AG09319 (cell line): ENCODE measurements around the gene ACOXL.

Experiments
- DNase-seq: peaks from one replicate; pipeline ENCODE4 v3.0.0-alpha.2; 2010; ENCODE audit warnings: low read depth; ENCODE audit errors: extremely low read depth
- TF ChIP-seq, protein P1 (sequence below): IDR thresholded peaks from 2 replicates; pipeline ENCODE4 v1.5.1; 2011; ENCODE audit warnings: low read depth, mild to moderate bottlenecking, inconsistent platforms, low read length, moderate library complexity

Gene ACOXL

DNA sequence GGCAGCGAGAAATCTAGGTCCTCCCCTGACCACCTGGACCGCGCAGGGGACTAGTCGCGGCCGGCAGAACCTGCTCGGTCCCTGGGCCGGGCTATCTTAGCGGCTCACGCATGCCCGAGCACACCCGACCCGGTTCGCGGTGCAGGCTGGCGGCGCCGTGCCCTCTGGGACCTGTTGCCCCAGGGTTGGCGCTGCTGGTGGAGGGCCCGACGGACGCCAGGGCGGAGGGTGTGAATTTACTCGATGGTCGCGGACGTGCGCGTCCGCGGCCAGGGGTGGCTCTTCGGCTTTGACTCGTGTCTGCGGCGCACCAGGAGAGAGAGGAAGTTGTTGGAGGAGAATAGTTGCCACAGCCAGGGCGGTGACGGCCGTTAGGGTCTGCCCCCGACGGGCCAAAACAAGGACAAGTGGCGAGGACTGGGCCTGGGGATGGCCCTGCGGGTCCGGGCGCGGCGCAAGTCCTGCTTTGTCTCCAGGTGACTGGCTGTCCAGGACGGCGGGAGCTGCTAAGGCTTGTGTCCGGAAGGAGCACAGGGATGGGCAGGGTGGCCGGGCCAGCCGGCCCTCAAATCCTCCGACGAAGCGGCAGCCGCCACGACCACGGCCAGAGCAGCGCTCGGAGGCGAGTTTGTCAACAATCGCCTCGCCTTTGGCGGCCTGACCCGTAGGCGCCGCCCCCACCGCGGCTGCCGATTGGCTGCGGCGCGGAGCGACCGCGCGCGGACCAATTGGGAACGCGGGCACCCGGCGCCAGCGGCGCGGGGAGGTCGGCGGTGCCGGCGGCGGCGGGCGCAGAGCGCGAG lies 389.7 kb downstream of the ACOXL start:
- TF ChIP-seq, protein P1, sequence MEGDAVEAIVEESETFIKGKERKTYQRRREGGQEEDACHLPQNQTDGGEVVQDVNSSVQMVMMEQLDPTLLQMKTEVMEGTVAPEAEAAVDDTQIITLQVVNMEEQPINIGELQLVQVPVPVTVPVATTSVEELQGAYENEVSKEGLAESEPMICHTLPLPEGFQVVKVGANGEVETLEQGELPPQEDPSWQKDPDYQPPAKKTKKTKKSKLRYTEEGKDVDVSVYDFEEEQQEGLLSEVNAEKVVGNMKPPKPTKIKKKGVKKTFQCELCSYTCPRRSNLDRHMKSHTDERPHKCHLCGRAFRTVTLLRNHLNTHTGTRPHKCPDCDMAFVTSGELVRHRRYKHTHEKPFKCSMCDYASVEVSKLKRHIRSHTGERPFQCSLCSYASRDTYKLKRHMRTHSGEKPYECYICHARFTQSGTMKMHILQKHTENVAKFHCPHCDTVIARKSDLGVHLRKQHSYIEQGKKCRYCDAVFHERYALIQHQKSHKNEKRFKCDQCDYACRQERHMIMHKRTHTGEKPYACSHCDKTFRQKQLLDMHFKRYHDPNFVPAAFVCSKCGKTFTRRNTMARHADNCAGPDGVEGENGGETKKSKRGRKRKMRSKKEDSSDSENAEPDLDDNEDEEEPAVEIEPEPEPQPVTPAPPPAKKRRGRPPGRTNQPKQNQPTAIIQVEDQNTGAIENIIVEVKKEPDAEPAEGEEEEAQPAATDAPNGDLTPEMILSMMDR: no peak
- peak; percentile 67 for DNase-seq

DNA sequence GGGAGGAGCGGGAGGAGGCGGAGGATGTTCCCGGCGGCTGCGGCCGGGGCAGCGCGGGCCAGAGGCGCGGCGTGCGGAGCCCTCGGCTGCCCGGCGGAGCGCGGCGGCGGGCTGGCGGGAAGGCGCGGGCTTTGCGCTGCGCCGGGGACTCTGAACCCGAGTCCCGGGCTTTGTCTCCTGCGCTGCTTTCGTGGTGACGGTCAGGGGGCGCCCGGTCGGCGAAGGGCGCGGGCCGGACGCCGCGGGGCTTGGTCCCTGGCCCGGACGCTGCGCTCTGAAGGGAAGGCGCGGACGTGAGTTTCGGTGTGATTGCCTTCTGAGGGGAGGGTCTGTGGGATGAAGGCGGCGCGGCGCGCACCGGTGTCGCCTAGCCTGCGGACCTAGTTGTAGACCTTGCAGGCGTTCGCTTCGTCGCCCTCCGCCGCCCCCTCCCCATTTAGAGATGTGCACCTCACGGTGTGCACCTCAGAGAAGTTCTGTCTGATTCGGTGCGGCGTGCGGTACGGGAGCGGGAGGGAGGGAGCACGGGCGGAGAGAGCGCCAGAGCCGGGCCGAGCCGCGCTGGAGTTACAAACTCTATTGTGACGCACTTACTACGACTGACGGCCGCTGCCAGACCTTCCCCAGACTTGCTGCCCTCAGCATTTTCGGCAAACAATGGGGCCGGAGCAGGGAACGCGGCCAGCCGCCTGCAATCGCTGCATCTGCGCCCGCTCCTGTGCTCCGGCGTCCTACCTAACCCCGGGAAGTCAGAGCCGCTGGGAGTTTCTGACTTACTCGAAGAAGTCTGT lies 390.5 kb downstream of the ACOXL start:
- TF ChIP-seq, protein P1: no peak
- peak; percentile 53 for DNase-seq

DNA sequence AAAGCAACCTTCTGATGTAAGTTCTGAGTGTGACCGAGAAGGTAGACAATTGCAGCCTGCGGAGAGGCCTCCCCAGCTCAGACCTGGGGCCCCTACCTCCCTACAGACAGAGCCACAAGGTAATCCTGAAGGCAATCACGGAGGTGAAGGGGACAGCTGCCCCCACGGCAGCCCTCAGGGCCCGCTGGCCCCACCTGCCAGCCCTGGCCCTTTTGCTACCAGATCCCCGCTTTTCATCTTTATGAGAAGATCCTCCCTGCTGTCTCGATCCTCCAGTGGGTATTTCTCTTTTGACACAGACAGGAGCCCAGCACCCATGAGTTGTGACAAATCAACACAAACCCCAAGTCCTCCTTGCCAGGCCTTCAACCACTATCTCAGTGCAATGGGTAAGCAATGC lies 391.4 kb downstream of the ACOXL start:
- TF ChIP-seq, protein P1: no peak
- no peak for DNase-seq

DNA sequence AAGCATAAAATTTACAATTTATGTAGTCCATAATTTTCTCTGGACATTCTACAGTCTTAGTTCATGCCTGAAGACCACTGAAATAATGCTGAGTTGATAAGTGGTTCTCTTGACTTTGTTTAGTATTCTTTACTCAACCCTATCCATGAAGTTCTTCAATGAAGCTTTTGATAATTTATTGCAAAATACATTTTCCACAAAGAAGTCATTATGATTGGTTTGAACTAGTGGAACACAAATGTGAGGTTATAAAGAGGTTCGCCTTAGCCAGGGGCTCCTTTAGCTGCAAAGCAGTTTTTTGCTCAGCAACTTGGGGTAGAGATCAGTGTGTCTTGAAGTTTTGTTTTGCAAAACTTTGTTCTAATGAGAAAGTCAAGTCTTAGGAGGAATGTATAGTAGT lies 394.2 kb downstream of the ACOXL start:
- TF ChIP-seq, protein P1: no peak
- no peak for DNase-seq

DNA sequence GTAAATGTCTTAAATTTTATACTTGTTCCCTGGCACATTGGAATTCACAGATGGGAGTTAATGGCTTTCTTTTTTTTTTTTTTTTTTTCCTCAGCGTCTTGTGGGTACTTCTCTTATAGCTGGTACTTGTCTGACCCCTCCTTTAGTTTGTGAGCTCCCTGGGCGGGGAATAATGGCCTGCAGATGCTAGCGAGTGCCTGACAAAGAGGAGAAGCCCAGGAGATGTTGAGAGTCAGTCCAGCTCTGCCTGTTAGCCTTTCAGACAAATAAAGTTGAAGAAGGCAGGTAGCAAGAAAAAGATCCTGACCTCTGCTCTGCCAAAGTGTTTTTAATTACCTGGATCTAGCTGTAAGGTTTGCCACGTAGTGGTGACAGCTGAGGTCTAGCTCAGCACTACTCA lies 395.0 kb downstream of the ACOXL start:
- TF ChIP-seq, protein P1: no peak
- DNase-seq: no peak

DNA sequence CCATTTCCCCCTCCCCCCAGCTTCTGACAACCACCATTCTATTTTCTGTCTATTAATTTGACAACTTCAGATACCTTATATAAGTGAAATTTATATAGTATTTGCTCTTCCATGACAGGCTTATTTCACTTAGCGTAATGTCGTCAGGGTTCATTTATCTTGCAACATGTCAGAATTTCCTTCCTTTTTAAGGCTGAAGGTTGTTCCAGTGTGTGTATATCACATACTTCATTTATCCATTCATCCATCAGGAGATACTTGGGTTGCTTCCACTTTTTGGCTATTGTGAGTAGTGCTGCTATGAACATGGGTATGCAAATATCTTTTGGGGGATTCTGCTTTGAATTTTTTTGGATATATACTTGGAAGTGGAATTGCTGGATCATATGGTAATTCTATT lies 395.7 kb downstream of the ACOXL start:
- no peak for DNase-seq
- TF ChIP-seq, protein P1: no peak

DNA sequence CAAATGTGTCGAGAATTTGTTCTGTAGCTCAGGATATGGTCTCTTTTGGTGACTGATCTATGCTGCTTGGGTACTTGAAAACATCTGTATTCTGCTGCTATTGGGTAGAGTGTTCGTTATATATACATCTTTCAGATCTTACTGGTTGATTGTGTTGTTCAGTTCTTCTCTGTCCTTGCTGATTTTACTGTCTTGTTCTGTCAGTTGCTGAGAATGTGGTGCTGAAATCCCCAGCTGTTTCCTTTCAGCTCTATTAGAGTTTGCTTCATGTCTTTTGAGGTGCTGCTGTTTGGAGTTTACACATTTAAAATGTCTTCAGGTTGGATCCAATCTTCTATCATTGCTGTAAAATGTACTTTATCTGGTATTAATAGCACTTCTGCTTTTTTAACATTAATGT lies 401.2 kb downstream of the ACOXL start:
- TF ChIP-seq, protein P1: no peak
- DNase-seq: no peak
